Hepatocyte (in vitro differentiated cells): Measurements from ENCODE around the gene CCL28. TPM values are rescaled to one million over a fixed set of nuclear protein-coding genes. Genes with fewer than 3 reads are reported as not detected.
A peak's percentile ranks its signal among the peaks of the same experiment; 100 is the strongest.

Experiments
- DNase-seq: peaks from one replicate; pipeline ENCODE4 v3.0.0-alpha.2; 2016; ENCODE audit warnings: low spot score
- H2AFZ ChIP-seq: fragments of 200-600 bp; sonication (generic); 2 replicates; pipeline ENCODE4 v1.6.0; 2016; ENCODE audit warnings: antibody characterized with exemption, mild to moderate bottlenecking
- H3K27ac ChIP-seq: fragments of 200-600 bp; sonication (generic); 2 replicates; pipeline ENCODE4 v1.5.1; 2016; ENCODE audit warnings: mild to moderate bottlenecking
- H3K27me3 ChIP-seq: fragments of 200-600 bp; sonication (generic); 2 replicates; pipeline ENCODE4 v1.6.1; 2016
- H3K36me3 ChIP-seq: fragments of 200-600 bp; sonication (generic); replicated peaks from 2 replicates; pipeline ENCODE4 v1.5.1; 2016; ENCODE audit warnings: low read depth; ENCODE audit not compliant: insufficient read depth
- H3K4me1 ChIP-seq: fragments of 200-600 bp; sonication (generic); 2 replicates; pipeline ENCODE4 v1.5.1; 2016; ENCODE audit warnings: mild to moderate bottlenecking, moderate library complexity; ENCODE audit not compliant: insufficient read depth
- H3K4me2 ChIP-seq: fragments of 200-600 bp; sonication (generic); 2 replicates; pipeline ENCODE4 v1.6.0; 2016
- H3K4me3 ChIP-seq: fragments of 200-600 bp; sonication (generic); 2 replicates; pipeline ENCODE4 v1.5.1; 2016; ENCODE audit warnings: mild to moderate bottlenecking
- H3K79me2 ChIP-seq: fragments of 200-600 bp; sonication (generic); 2 replicates; pipeline ENCODE4 v1.6.0; 2017; ENCODE audit warnings: mild to moderate bottlenecking
- H3K9me2 ChIP-seq: fragments of 200-600 bp; sonication (generic); replicated peaks from 2 replicates; pipeline ENCODE4 v1.6.0; 2017; ENCODE audit warnings: mild to moderate bottlenecking; ENCODE audit not compliant: insufficient read depth
- H3K9me3 ChIP-seq: fragments of 200-600 bp; sonication (generic); 2 replicates; pipeline ENCODE4 v1.5.1; 2016; ENCODE audit warnings: low read depth, mild to moderate bottlenecking
- H4K20me1 ChIP-seq: fragments of 200-600 bp; sonication (generic); 2 replicates; pipeline ENCODE4 v1.6.0; 2016; ENCODE audit warnings: mild to moderate bottlenecking; ENCODE audit not compliant: insufficient read depth, poor library complexity, severe bottlenecking
- EZH2 ChIP-seq: fragments of 200-600 bp; sonication (generic); IDR thresholded peaks from 2 replicates; pipeline ENCODE4 v1.6.1; 2016; ENCODE audit warnings: antibody characterized with exemption, mild to moderate bottlenecking, borderline replicate concordance
- EZH2phosphoT487 ChIP-seq: fragments of 200-600 bp; sonication (generic); IDR thresholded peaks from one replicate; pipeline ENCODE4 v1.6.1; 2018; ENCODE audit warnings: antibody characterized with exemption, mild to moderate bottlenecking, low read depth, moderate library complexity; ENCODE audit not compliant: unreplicated experiment, severe bottlenecking
- WGBS: methylation state at CpG from one replicate; pipeline ENCODE4 v1.1.6; 2016; ENCODE audit warnings: low lambda C conversion rate; ENCODE audit errors: missing lambda C conversion rate; 5-methylcytosine and 5-hydroxymethylcytosine counted together
- polyA plus RNA-seq: library from polyadenylated mRNA; unstranded; fragments of >200 nt; fragmentation: Nextera tagmentation; extraction: Ambion mirVana; gene quantifications from 2 replicates; pipeline ENCODE4 v1.2.1, GENCODE V29; 2016
- total RNA-seq: library from RNA; depleted of rRNA; stranded (reverse); fragments of >200 nt; gene quantifications from 2 replicates; pipeline ENCODE4 v1.2.3, GENCODE V29; 2014
- TF ChIP-seq, protein P1 (sequence below): fragments of 200-600 bp; sonication (generic); IDR thresholded peaks from 2 replicates; pipeline ENCODE4 v1.5.1; 2016; ENCODE audit warnings: antibody characterized with exemption, mild to moderate bottlenecking; ENCODE audit not compliant: poor library complexity

CCL28 gene
- total and polyA plus RNA-seq, 2 experiments from 2014 or later, result 0.80 to 1.1 TPM

DNA sequence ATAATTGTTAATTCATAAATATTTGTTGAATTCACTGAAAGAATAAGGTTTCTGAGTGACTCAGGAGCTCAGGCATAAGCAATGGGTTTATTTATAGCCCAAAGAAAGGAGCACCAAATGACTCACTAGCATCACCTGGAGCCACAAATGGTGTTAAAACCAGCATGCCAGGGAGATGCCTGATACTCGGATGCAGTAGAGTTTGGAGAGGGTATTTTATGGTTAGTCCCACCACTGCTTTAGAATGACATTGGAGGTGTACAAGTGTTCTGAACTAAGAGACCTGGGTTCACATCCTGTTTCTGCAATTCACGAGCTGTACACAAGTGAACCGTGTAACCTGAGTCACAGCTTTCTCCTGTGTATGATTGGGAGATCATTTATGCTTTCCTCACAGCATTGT lies 25.2 kb downstream of the CCL28 start:
- H3K36me3 ChIP-seq, result no peaks in the 10 kb centered on the region
- no peak overlapping the region for H3K4me2 ChIP-seq
- H3K27me3 ChIP-seq, result no peaks in the 10 kb centered on the region
- no peak overlapping the region for H3K4me3 ChIP-seq
- H3K9me2 ChIP-seq, result no peaks in the 10 kb centered on the region
- no peak overlapping the region for H2AFZ ChIP-seq
- H4K20me1 ChIP-seq, result no peaks in the 10 kb centered on the region
- 83% methylated on average over 3 of the region's 3 CpGs for WGBS
- no peaks in the 10 kb centered on the region for H3K4me1 ChIP-seq
- TF ChIP-seq EZH2, result no peak
- TF ChIP-seq, protein P1, sequence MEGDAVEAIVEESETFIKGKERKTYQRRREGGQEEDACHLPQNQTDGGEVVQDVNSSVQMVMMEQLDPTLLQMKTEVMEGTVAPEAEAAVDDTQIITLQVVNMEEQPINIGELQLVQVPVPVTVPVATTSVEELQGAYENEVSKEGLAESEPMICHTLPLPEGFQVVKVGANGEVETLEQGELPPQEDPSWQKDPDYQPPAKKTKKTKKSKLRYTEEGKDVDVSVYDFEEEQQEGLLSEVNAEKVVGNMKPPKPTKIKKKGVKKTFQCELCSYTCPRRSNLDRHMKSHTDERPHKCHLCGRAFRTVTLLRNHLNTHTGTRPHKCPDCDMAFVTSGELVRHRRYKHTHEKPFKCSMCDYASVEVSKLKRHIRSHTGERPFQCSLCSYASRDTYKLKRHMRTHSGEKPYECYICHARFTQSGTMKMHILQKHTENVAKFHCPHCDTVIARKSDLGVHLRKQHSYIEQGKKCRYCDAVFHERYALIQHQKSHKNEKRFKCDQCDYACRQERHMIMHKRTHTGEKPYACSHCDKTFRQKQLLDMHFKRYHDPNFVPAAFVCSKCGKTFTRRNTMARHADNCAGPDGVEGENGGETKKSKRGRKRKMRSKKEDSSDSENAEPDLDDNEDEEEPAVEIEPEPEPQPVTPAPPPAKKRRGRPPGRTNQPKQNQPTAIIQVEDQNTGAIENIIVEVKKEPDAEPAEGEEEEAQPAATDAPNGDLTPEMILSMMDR, result peak; percentile 2
- H3K9me3 ChIP-seq, result no peaks in the 10 kb centered on the region
- no peaks in the 10 kb centered on the region for H3K79me2 ChIP-seq
- H3K27ac ChIP-seq, result no peak overlapping the region
- no peak for DNase-seq

DNA sequence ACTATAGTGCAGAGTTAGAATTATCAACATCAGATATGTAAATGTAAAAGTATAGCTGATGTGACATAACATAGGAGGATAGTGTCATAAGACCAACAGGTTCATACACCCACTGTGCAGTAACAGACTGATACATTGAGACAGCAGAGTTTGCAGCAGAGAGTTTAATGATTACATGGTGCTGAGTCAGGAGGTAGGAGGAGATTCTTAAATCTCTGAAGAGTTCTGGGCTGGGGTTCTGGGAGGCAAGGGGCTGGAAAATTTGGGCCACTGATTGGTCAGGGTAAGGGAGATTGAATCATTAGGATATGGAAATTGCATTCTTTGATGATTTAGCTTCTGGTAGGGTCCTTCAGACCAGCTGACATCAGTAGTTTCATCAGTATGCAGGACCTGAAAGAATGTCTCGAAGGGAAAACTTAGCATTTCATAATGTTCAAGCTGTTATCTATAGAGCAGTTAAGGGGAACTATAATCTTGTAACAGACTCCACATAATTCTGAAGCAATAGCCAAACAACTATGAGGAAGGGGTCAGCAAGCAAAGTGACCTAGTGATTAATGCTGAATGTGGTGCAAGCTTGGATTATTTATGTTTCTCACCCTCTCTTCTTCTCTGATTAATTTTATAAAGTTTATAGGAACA lies 35.6 kb downstream of the CCL28 start:
- Histone ChIP-seq H2AFZ (no peak overlapping the region), H3K4me2 (no peak overlapping the region), H3K27ac (peak overlapping the region; percentile 0), H3K79me2 (no peaks in the 10 kb centered on the region), H3K4me1 (no peaks in the 10 kb centered on the region), H3K9me3 (no peaks in the 10 kb centered on the region), H3K36me3 (no peaks in the 10 kb centered on the region), H3K4me3 (no peak overlapping the region), H4K20me1 (no peaks in the 10 kb centered on the region), H3K27me3 (no peaks in the 10 kb centered on the region), H3K9me2 (no peaks in the 10 kb centered on the region)
- WGBS, result 65% methylated on average over 1 of the region's 1 CpG
- TF ChIP-seq EZH2phosphoT487 (no peak), EZH2 (no peak)
- TF ChIP-seq, protein P1, result no peak
- no peak for DNase-seq

DNA sequence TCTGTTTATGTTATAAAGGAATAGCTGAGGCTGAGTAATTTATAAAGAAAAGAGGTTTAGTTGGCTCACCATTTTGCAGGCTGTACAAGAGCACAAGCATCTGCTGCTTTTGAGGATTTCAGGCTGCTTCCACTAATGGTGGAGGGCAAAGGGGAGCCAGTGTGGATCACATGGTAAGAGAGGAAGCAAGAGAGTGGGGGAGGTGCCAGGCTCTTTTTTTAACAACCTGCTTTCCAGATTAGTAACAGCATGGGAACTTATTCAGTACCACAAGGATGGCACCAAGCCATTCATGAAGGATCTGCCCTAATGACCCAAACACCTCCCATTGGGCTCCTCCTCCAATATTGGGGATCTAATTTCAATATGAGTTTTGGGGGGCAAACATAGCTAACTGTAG lies 40.4 kb downstream of the CCL28 start:
- Histone ChIP-seq H3K36me3 (no peaks in the 10 kb centered on the region), H4K20me1 (no peaks in the 10 kb centered on the region), H3K79me2 (no peaks in the 10 kb centered on the region), H3K9me3 (no peaks in the 10 kb centered on the region), H2AFZ (no peak overlapping the region), H3K27ac (no peak overlapping the region), H3K27me3 (no peaks in the 10 kb centered on the region), H3K4me3 (no peak overlapping the region), H3K9me2 (no peaks in the 10 kb centered on the region), H3K4me2 (no peak overlapping the region), H3K4me1 (no peaks in the 10 kb centered on the region)
- no peak for TF ChIP-seq EZH2
- TF ChIP-seq, protein P1, result no peak
- TF ChIP-seq EZH2phosphoT487, result no peak
- DNase-seq, result no peak

DNA sequence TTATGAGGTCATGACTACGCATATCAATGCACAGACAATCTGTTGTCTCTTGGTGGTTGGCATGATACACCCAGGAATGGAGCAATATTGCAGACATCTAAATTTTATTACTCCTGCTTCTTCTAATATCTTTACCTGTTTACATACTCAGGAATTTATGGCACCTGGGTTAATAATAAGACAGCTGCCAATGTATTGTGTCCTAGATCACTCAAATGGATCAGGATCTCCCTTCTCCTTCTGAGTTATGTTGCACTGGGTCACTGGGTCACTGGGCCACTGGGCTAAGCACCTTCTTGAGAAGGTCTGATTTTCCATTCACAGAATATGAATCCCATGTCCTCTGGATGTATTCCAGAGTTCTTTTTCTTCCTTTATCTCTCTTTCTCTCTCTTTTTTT lies 41.8 kb downstream of the CCL28 start:
- H3K9me3 ChIP-seq, result no peaks in the 10 kb centered on the region
- H3K36me3 ChIP-seq, result no peaks in the 10 kb centered on the region
- H3K9me2 ChIP-seq, result no peaks in the 10 kb centered on the region
- peak; percentile 39 for DNase-seq
- TF ChIP-seq EZH2 (no peak), EZH2phosphoT487 (no peak)
- TF ChIP-seq, protein P1, result no peak
- no peaks in the 10 kb centered on the region for H3K4me1 ChIP-seq
- no peaks in the 10 kb centered on the region for H4K20me1 ChIP-seq
- H3K4me2 ChIP-seq, result no peak overlapping the region
- H3K27ac ChIP-seq, result peak overlapping the region; percentile 73
- WGBS, result 82% methylated on average over 1 of the region's 1 CpG
- no peak overlapping the region for H3K4me3 ChIP-seq
- H3K79me2 ChIP-seq, result no peaks in the 10 kb centered on the region
- no peak overlapping the region for H2AFZ ChIP-seq
- H3K27me3 ChIP-seq, result no peaks in the 10 kb centered on the region
